NCI-H1417 (cell line): Measurements from ENCODE around the gene PHETA1.

Experiments
- DNase-seq, 3 experiments: peaks; one replicate each; lab custom pipeline; 2025; lab: John Stamatoyannopoulos, UW

The PHETA1 gene

GRCh38 chr12:111369496-111370220 is 763 bp upstream of the PHETA1 start:
- peak in 1 of 3 experiments; percentile 54 for DNase-seq

GRCh38 chr12:111368291-111368787 is 556 bp downstream of the PHETA1 start:
- DNase-seq: peak in 1 of 3 experiments; percentile 58

GRCh38 chr12:111367661-111368221 is 1.2 kb downstream of the PHETA1 start:
- no peak for DNase-seq

GRCh38 chr12:111366583-111366982 is 2.3 kb downstream of the PHETA1 start:
- DNase-seq: no peak

GRCh38 chr12:111366075-111366474 is 2.8 kb downstream of the PHETA1 start:
- no peak for DNase-seq

- no peak for DNase-seq
These were observed 5.3 kb downstream of the PHETA1 start for GRCh38 chr12:111363578-111363977.

- no peak for DNase-seq
These were observed 6.0 kb downstream of the PHETA1 start for GRCh38 chr12:111362687-111363475.

GRCh38 chr12:111361717-111362576 is 6.9 kb downstream of the PHETA1 start:
- DNase-seq: no peak

- no peak for DNase-seq
These were observed 7.7 kb downstream of the PHETA1 start for GRCh38 chr12:111361073-111361716.

GRCh38 chr12:111360325-111360930 is 8.5 kb downstream of the PHETA1 start:
- DNase-seq: no peak

GRCh38 chr12:111359914-111360276 is 9.0 kb downstream of the PHETA1 start:
- DNase-seq: no peak

- DNase-seq: no peak
These were observed 9.5 kb downstream of the PHETA1 start for GRCh38 chr12:111359231-111359913.

GRCh38 chr12:111355201-111355925 is 13.5 kb downstream of the PHETA1 start:
- no peak for DNase-seq

- DNase-seq: no peak
These were observed 14.4 kb downstream of the PHETA1 start for GRCh38 chr12:111354511-111354910.

GRCh38 chr12:111353603-111354295 is 15.1 kb downstream of the PHETA1 start:
- DNase-seq: no peak

- no peak for DNase-seq
These were observed 15.9 kb downstream of the PHETA1 start for GRCh38 chr12:111353026-111353425.

GRCh38 chr12:111352296-111352993 is 16.4 kb downstream of the PHETA1 start:
- no peak for DNase-seq

GRCh38 chr12:111351026-111351425 is 17.9 kb downstream of the PHETA1 start:
- DNase-seq: no peak
